GM12891 (cell line): ENCODE results near the gene WNT8B.

ENCODE experiments used
- POLR2A ChIP-seq: IDR thresholded peaks from 2 replicates; pipeline ENCODE4 v1.6.1; 2011; ENCODE audit warnings: low read depth, low read length, control low read depth
- POLR2AphosphoS5 ChIP-seq: IDR thresholded peaks from 2 replicates; pipeline ENCODE4 v1.6.1; 2011; ENCODE audit warnings: low read depth, low read length, control low read depth

DNA sequence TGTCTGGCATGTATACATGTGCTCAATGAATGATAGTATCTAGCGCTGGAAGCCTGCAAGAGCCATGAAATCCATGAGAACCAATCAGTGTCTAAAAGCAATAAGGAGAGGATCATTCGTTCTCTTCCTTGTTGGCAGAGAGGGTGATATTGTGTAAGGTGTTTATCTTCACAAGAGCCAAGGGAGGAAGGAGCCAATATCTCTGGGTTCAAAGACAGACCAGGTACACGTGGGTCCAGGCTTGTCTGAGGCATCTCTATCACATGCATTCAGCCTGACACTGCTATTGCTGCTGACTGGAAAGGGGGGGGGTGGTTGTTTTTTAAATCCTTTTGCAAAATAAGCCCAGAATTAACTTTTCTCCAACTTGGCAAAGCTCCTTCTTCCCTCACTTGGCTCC, 52.8 kb downstream of the WNT8B start:
- TF ChIP-seq POLR2AphosphoS5 (no peak), POLR2A (no peak)
